HG02981 (cell line): ENCODE data around the gene CHD6.

ENCODE experiments used
- ATAC-seq: cut with Tn5 transposase; IDR thresholded peaks from one replicate; pipeline ENCODE4 v1.9.1; 2021; ENCODE audit warnings: mild to moderate bottlenecking, moderate library complexity; ENCODE audit not compliant: unreplicated experiment

CHD6 gene

DNA sequence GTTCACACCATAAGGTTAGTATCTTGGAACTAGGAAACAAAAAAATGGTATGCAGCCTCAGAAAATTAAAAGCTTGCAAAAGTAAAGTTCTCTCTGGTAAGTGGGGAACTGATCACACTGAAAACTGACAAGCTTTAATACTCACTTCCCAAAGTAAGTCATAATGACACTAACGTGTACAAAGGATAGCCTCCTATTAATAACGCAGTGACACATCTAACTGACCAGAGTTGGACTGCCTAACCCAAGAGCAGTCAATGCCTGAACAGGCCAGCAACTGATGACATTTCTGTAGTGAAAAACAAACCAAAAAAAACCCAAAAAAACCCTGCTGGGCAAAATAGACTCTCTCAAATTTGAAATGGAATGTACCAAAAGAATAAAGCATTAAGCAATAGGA is 30.7 kb downstream of the CHD6 start:
- ATAC-seq: no peak

GRCh38 chr20:41586772-41587171 is 31.4 kb downstream of the CHD6 start:
- no peak for ATAC-seq

GRCh38 chr20:41580350-41580749 is 37.8 kb downstream of the CHD6 start:
- ATAC-seq: no peak

- no peak for ATAC-seq
Observed at GRCh38 chr20:41577129-41578009, 40.8 kb downstream of the CHD6 start.

DNA sequence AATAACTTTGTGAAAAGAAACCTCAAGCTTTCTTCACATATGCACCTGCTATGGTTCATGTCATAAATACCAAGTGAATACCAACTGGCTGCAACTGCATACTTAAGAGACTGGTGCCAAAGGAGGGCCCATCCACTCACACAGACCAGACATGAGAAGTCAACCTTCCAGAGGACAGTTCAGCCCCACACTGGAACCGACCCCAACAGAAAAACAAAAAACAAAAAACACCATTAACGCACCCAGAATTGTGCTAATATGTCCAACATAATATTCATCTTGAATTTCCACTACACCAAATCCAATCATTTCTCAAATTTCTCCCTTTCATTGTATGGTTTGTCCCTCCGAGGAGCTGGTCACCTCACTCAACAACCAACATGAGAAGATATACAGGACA is 42.8 kb downstream of the CHD6 start:
- no peak for ATAC-seq

DNA sequence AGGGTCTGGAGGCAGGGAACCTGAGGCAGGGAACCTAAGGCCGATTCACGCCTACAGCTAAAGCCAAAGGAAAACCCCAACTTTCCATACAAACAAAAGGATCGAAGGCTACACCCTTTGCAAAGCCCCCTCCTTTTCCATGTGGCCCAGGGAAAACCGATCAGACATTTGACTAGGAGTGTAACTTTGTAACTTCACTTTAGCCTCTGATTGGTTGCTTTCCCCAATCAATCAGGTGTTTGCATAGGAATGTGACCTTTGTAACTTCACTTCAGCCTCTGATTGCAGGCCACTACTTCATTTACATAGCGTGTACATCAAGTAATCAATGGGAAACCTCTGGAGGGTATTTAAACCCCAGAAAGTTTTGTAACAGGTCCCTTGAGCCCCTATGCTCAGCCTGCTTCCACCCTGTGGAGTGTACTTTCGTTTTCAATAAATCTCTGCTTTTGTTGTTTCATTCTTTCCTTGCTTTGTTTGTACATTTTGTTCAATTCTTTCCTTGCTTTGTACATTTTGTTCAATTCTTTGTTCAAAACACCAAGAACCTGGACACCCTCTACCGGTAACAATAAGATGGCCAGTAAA is 43.3 kb downstream of the CHD6 start:
- ATAC-seq: no peak

GRCh38 chr20:41573955-41574354 is 44.2 kb downstream of the CHD6 start:
- ATAC-seq: no peak

DNA sequence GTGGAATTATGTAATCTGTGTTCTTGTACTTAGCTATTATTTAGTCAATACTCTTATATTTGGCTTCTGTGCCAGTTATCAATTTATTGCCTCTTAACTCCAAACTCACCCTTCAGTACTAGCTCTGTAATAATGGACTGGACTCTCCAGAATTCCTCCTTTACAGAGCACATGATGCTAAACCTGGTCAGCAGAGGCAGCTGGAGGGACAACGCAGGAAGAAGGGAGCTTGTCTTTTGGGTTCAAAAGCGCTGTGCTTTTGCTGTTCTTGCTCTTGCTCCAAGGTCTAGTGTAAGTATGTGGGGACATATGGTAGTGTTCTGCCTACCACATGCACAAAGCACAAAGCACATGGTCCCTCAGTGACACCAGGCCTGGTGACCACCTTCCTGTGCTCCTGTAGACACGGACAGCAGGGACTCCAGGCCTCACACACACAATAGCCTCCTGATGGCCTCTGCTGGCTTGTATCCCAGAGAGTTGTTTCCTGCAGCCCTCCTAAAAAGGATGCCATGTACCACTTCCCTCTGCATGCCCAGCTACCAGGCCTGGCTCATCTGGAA is 46.1 kb downstream of the CHD6 start:
- ATAC-seq: no peak

- ATAC-seq: no peak
Observed at GRCh38 chr20:41571006-41571405, 47.2 kb downstream of the CHD6 start.

DNA sequence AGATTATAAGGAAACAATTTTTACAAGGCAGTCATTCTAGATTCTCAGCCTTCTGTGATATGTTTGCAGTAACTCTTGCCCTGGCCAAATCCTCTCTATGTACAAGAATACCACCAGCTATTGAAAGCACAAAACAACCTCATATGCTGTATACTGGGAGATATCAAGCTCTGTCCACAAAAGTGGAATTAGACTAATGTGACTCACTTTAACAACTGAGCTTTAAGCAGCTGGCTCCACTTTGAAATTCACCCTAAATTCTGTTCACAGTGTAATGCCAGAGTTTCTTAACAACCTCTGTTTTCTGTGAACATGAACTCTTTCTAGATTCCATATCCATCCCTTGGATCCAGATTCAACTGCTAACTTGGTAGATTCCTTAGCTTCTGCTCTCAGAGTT is 47.6 kb downstream of the CHD6 start:
- ATAC-seq: no peak

DNA sequence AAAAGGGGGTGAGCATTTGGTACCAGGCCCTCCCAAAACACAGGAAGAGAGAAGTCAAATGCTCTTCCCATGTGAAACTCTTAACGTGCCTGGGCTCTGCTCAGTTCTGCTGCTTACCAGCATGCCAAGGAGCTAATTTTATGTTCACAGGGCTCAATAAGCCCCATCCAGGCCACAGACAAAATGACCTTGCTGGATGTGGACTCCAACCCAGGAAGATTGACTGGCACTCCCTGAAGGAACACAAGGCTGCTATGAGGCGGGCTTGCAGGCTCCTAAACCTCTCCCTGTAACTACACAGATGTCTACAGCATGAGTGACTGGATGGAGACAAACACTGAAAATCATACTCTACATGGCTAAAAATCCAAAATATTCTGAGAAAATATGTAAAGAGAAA is 50.6 kb downstream of the CHD6 start:
- no peak for ATAC-seq

DNA sequence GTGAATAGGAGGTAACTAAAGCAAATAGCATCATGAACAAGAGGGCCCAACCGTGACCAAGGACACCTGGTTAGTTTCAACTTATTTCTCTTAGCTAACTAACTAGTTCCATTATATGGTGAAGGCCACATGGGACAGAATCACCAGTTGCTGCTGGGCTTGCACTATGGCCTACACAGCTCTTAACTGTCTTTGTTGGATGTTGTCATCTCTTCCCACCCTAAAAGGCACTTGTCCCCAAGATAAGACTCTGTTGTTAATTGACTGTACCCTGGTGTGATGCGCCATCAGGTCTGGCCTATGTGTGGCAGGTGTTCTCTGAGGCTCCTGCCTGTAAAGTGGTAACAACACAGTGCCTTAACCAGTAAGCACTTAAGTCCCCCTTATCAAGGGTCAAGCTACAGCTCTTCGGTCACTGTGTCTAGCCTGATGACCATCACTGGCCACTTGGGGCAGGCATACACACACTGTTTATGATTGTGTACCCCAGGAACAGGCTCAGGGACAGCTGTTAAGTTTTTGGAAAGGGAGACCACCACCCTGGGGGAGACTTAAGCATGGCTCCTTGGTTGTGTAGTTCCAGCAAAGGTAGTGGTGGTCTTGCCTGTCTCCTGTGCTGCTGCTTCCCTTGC is 51.2 kb downstream of the CHD6 start:
- no peak for ATAC-seq

GRCh38 chr20:41563087-41563486 is 55.1 kb downstream of the CHD6 start:
- no peak for ATAC-seq

DNA sequence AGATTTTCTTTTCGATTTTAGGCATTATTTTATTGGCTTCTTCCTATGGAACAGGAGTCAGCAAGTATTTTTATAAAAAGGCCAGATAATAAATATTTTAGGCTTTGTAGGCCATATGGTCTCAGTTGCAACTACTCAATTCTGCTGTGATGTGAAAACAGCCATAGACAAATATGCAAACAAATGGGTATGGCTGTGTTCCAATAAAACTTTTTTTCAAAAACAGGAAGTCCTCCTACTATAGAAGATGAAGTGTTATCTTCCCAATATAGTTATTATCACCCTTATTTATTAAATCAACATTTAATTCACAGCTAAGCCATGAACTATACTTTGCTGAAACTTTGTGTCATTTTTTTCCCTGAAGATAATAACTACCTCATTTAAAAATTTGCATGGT is 57.2 kb downstream of the CHD6 start:
- no peak for ATAC-seq

GRCh38 chr20:41559658-41560057 is 58.5 kb downstream of the CHD6 start:
- ATAC-seq: no peak

DNA sequence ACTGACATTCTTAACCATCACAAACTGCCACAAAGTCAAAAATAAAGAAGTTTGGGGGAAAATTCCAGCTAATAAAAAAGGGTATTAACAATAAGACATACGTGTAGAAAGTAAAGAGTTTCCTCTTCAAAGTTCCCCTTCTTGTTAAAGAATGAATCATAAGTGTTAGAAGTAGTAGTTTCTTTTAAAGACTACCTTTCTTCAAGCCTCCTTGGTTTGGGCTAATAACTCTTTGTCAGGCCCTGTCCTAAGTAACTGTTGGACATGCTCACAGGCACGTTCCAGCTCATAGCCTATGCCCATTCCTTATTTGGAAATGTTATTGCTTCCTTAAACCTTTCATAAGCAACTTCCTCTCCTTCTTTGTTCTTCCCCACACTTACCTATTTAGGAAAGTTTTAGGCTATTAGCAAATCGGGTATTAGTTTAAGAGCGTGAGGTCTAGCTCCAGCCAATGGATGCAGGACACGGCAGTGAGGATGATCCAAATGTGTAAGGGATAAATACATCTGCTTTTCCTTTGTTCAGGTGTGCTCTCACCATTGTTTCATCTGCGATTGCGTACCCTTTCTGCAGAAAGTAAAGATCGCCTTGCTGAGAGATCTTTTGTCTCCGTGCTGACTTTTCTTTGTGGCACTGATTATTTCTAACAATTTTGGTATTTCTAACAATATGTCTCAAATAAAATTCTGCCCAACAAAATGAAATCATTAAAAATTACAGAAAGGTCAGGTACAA is 64.9 kb downstream of the CHD6 start:
- ATAC-seq: no peak

DNA sequence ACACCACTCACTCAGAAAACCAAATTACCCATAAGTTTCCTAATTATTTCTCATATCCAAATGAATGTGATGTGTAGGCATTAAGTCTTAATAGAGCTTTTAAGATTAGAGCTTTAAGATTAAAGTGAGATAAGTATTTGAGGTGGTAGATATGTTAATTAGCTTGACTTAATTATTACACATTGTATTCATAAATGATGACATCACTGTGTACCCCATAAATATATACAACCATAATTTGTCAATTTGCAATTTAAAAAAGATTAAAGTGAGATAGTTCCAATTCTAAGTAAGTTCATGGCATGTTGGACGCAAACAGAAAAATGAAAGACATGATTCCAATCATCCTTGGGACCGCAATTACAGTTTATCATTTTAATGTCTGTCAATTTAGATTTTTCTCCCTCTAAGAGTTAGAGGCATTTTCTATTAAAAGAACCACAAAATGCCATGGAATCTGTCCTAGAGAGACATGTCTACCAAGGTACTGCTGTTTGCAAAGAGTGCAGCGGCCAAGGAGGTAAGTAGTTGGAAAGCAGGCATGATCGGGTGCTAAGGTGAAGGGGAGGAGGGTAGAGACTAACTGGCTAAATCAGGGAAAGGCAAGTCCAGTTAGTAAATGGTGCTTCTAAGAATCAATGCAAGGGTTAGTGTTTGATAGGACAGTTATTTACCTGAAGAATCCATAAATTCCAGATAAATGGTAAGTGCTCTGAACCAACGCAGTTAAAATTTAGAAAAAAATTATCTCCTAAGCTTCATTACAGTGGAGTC is 65.7 kb downstream of the CHD6 start:
- no peak for ATAC-seq

- ATAC-seq: no peak
Observed at GRCh38 chr20:41551011-41551705, 67.0 kb downstream of the CHD6 start.

- ATAC-seq: no peak
Observed at GRCh38 chr20:41547221-41547620, 71.0 kb downstream of the CHD6 start.

DNA sequence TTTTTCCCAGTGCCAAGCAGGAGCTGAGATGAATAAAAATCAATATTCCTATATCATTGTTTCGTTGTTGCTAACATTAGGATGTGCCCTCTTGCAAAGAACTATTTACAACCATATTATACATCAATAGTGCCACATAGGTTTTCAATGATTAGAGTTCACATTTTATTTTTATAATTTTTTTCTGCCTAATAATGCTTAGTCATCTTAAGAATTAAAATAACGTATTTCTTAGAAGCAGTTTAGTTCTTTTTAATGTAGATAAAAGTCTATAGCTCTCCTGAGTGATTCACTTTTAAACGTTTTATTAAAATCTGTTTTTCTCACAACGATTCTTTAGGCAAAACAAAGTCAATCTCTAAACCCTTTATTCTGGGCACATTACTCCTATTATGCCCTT is 71.6 kb downstream of the CHD6 start:
- no peak for ATAC-seq
